Measurements from ENCODE around the gene CD79B. TPM values are rescaled to one million over a fixed set of nuclear protein-coding genes. Genes with fewer than 3 reads are reported as not detected.

The CD79B gene
- polyA plus RNA-seq, 1 of the 3 experiments (the other 2 are of a cell fraction): 0.10 TPM

GRCh38 chr17:63937920-63938319 lies 5.8 kb upstream of the CD79B start:
- H3K79me2 ChIP-seq (ENCODE audit: insufficient read depth): no peaks in the 10 kb centered on the region
- no peaks in the 10 kb centered on the region for H3F3A ChIP-seq (replicated peaks; ENCODE audit: insufficient read depth)
- 84% methylated on average over 4 of the region's 4 CpGs for WGBS (ENCODE audit: low lambda C conversion rate)

More at GRCh38 chr17:63937920-63938319, 5.8 kb upstream of the CD79B start:
- DNase-seq: no peak
- TF ChIP-seq RCOR1 (IDR thresholded peaks at IDR 0.05; ENCODE audit: low read length) (no peak), FOXJ3 (CRISPR knock-in tag; IDR thresholded peaks at IDR 0.05) (no peak), PBX3 (IDR thresholded peaks at IDR 0.05) (no peak), TAF1 (IDR thresholded peaks at IDR 0.05; ENCODE audit: borderline replicate concordance, low read depth, low read length) (no peak), RAD21 (IDR thresholded peaks at IDR 0.05; ENCODE audit: low read length) (no peak), GABPA (IDR thresholded peaks at IDR 0.05; ENCODE audit: low read depth) (no peak), USF2 (IDR thresholded peaks at IDR 0.05; ENCODE audit: borderline replicate concordance, low read depth, low read length) (no peak), ELF1 (IDR thresholded peaks at IDR 0.05) (no peak), JUND (IDR thresholded peaks at IDR 0.05) (no peak)
- TF ChIP-seq, protein P1, sequence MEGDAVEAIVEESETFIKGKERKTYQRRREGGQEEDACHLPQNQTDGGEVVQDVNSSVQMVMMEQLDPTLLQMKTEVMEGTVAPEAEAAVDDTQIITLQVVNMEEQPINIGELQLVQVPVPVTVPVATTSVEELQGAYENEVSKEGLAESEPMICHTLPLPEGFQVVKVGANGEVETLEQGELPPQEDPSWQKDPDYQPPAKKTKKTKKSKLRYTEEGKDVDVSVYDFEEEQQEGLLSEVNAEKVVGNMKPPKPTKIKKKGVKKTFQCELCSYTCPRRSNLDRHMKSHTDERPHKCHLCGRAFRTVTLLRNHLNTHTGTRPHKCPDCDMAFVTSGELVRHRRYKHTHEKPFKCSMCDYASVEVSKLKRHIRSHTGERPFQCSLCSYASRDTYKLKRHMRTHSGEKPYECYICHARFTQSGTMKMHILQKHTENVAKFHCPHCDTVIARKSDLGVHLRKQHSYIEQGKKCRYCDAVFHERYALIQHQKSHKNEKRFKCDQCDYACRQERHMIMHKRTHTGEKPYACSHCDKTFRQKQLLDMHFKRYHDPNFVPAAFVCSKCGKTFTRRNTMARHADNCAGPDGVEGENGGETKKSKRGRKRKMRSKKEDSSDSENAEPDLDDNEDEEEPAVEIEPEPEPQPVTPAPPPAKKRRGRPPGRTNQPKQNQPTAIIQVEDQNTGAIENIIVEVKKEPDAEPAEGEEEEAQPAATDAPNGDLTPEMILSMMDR (IDR thresholded peaks at IDR 0.05): no peak
- TF ChIP-seq, protein P2, sequence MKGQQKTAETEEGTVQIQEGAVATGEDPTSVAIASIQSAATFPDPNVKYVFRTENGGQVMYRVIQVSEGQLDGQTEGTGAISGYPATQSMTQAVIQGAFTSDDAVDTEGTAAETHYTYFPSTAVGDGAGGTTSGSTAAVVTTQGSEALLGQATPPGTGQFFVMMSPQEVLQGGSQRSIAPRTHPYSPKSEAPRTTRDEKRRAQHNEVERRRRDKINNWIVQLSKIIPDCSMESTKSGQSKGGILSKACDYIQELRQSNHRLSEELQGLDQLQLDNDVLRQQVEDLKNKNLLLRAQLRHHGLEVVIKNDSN (IDR thresholded peaks at IDR 0.05; ENCODE audit: borderline replicate concordance, low read depth): no peak
- ChIA-PET POLR2A (no interaction called here), CTCF (interaction anchor here (1.1 to 2.2 kb wide), 5 partner anchors 8 to 88 kb away, joined by 4 to 10 read pairs (median 7); partner anchors contain the start of gene GH1)
- Histone ChIP-seq H3K9me3 (no peaks in the 10 kb centered on the region), H3K27me3 (ENCODE audit: insufficient read depth) (peaks cover 13% of the 10 kb centered on the region; the same call in 1 of the 2 replicates), H4K20me1 (ENCODE audit: insufficient read depth) (no peaks in the 10 kb centered on the region), H2AFZ (ENCODE audit: low read depth) (no peak overlapping the region), H3K4me3 (ENCODE audit: low read depth in 2 of 2, low read length in 1 of 2) (no peak overlapping the region), H3K36me3 (replicated peaks in 1 of 2; ENCODE audit: control insufficient read depth in 1 of 2, insufficient read depth in 2 of 2, low read length in 1 of 2) (no peaks in the 10 kb centered on the region), H3K9me2 (no peaks in the 10 kb centered on the region), H3K4me2 (no peak overlapping the region), H3K4me1 (ENCODE audit: control insufficient read depth in 1 of 2, insufficient read depth in 2 of 2, low read depth in 1 of 2, low read length in 1 of 2) (no peaks in the 10 kb centered on the region), H3K9ac (no peak overlapping the region), H3K27ac (ENCODE audit: low read depth in 2 of 2, low read length in 1 of 2) (no peak overlapping the region)
